GM12878 (cell line): ENCODE measurements around the gene METTL4. TPM values are rescaled to one million over a fixed set of nuclear protein-coding genes. Genes with fewer than 3 reads are reported as not detected.
A peak's percentile ranks its signal among the peaks of the same experiment; 100 is the strongest.

Experiments
- ATAC-seq: fragments of 200-7000 bp; cut with Tn5 transposase; 3 replicates; pipeline ENCODE4 v1.9.1; 2020; ENCODE audit warnings: mild to moderate bottlenecking, moderate library complexity
- BruUV-seq: library from RNA; stranded (reverse); fragments of 400-500 nt; replicated peaks from 2 replicates; lab custom pipeline; 2021; lab: Mats Ljungman, UMichigan
- CTCF ChIA-PET: fragments of 300-600 bp; sonication (Branson Sonifier 250); formaldehyde crosslinking; extraction: SDS; loops from one replicate; lab custom pipeline; 2021; ENCODE audit warnings: inconsistent platforms; lab: Yijun Ruan, JAX
- POLR2A ChIA-PET: fragments of 350-600 bp; formaldehyde crosslinking; extraction: SDS; loops from one replicate; lab custom pipeline; 2021; ENCODE audit warnings: inconsistent platforms; lab: Charles Lee
- RAD21 ChIA-PET: fragments of 300-600 bp; sonication (Branson Sonifier 250); formaldehyde crosslinking; loops from one replicate; lab custom pipeline; 2023; ENCODE audit warnings: antibody characterized with exemption; ENCODE audit not compliant: unreplicated experiment; lab: Charles Lee
- SMC1A ChIA-PET: fragments of 300-600 bp; sonication (Branson Sonifier 250); formaldehyde crosslinking; loops from one replicate; lab custom pipeline; 2023; ENCODE audit not compliant: unreplicated experiment, uncharacterized antibody; lab: Charles Lee
- DNase-seq: peaks from one replicate; pipeline ENCODE4 v3.0.0-alpha.2; 2011; ENCODE audit warnings: low read depth, low spot score
- FAIRE-seq: peaks from 3 replicates; lab custom pipeline; 2011; peaks lifted over from hg19 to GRCh38; lab: Jason Lieb, UNC
- H2AFZ ChIP-seq: 2 replicates; pipeline ENCODE4 v1.6.0; 2011; ENCODE audit warnings: low read depth, low read length, control low read depth; ENCODE audit not compliant: control insufficient read depth
- H3K27ac ChIP-seq: 2 replicates; pipeline ENCODE4 v1.5.1; 2011; ENCODE audit warnings: control low read depth; ENCODE audit not compliant: control insufficient read depth, insufficient read depth
- H3K27me3 ChIP-seq, 2 experiments: replicated peaks in 1 of 2; 2 replicates each; pipeline versions ENCODE4 v1.6.0 to v1.6.1; 2011; ENCODE audit warnings: low read length in 1 of 2; ENCODE audit not compliant: control insufficient read depth in 2 of 2, insufficient read depth in 2 of 2
- H3K36me3 ChIP-seq, 2 experiments: 2 replicates each; pipeline ENCODE4 v1.5.1; 2011; ENCODE audit warnings: low read length in 1 of 2; ENCODE audit not compliant: control insufficient read depth in 2 of 2, insufficient read depth in 2 of 2
- H3K4me1 ChIP-seq: 2 replicates; pipeline ENCODE4 v1.6.1; 2011; ENCODE audit warnings: mild to moderate bottlenecking, low read length, moderate library complexity, mixed read lengths; ENCODE audit not compliant: control insufficient read depth, insufficient read depth
- H3K4me2 ChIP-seq: 2 replicates; pipeline ENCODE4 v1.6.0; 2011; ENCODE audit warnings: control low read depth; ENCODE audit not compliant: control insufficient read depth, insufficient read depth
- H3K4me3 ChIP-seq: fragments of 200-600 bp; sonication (generic); 2 replicates; pipeline ENCODE4 v1.5.1; 2016
- H3K79me2 ChIP-seq: 2 replicates; pipeline ENCODE4 v1.6.0; 2011; ENCODE audit warnings: low read length; ENCODE audit not compliant: control insufficient read depth, insufficient read depth
- H3K9ac ChIP-seq: 2 replicates; pipeline ENCODE4 v1.8.0; 2011; ENCODE audit warnings: low read length, control low read depth, mixed read lengths; ENCODE audit not compliant: control insufficient read depth, insufficient read depth
- H3K9me3 ChIP-seq: replicated peaks from 3 replicates; pipeline ENCODE4 v1.5.1; 2011; ENCODE audit warnings: mild to moderate bottlenecking, low read length; ENCODE audit not compliant: control insufficient read depth, insufficient read depth
- H4K20me1 ChIP-seq: 2 replicates; pipeline ENCODE4 v1.6.0; 2011; ENCODE audit not compliant: control insufficient read depth, insufficient read depth
- JUND ChIP-seq: IDR thresholded peaks from 2 replicates; pipeline ENCODE4 v1.6.1; 2012; ENCODE audit warnings: low read depth, mild to moderate bottlenecking, low read length, improper control_type of control experiment, moderate library complexity
- NKRF ChIP-seq: fragments of 450-650 bp; conservative IDR thresholded peaks from 2 replicates; pipeline ENCODE4 v1.6.1; 2017; ENCODE audit warnings: mild to moderate bottlenecking, moderate library complexity
- RUNX3 ChIP-seq: IDR thresholded peaks from 2 replicates; pipeline ENCODE4 v1.6.1; 2012; ENCODE audit warnings: low read length, inconsistent platforms
- SP1 ChIP-seq: IDR thresholded peaks from one replicate; pipeline ENCODE4 v1.6.1; 2011; ENCODE audit warnings: low read depth, low read length
- WGBS: methylation state at CpG from one replicate; pipeline ENCODE4 v1.1.6; 2016; ENCODE audit warnings: low lambda C conversion rate; ENCODE audit not compliant: insufficient replicate concordance, insufficient coverage; ENCODE audit errors: missing lambda C conversion rate; 5-methylcytosine and 5-hydroxymethylcytosine counted together
- in situ Hi-C: fragments of 300-500 bp; cut with MboI; formaldehyde crosslinking; loops from 9 replicates; pipeline ENCODE4 v1.14.3; 2018; ENCODE audit warnings: mixed read lengths
- intact Hi-C: fragments of 100-400 bp; cut with micrococcal nuclease; formaldehyde crosslinking; loops from one replicate; pipeline ENCODE4 v1.14.2; 2022; ENCODE audit not compliant: unreplicated experiment
- polyA plus RNA-seq, 11 experiments: library from polyadenylated mRNA; depleted of rRNA in 4 of 11; unstranded in 6 of 11; stranded (reverse) in 5 of 11; fragments of >200 nt; fragmentation: Nextera tagmentation in 4 of 11; fragmentation: Illumina TruSeq in 1 of 11; extraction: Ambion mirVana in 4 of 11; extraction: Trizol in 1 of 11; gene quantifications; 1 replicate in 1 of 11; 2 replicates in 10 of 11; pipeline versions ENCODE4 v1.2.1 to v1.2.3, GENCODE V29; 2011 to 2016; ENCODE audit warnings: inconsistent platforms in 2 of 11, missing spikeins in 2 of 11, low read depth in 1 of 11
- total RNA-seq, 4 experiments: library from RNA; depleted of rRNA in 3 of 4; stranded (reverse); fragments of >200 nt in 3 of 4; fragmentation: Illumina TruSeq in 1 of 4; extraction: Trizol in 1 of 4; gene quantifications; 2 replicates each; pipeline versions ENCODE4 v1.2.1 to v1.2.3, GENCODE V29; 2013 to 2021
- TF ChIP-seq, protein P1 (sequence below): IDR thresholded peaks from 2 replicates; pipeline ENCODE4 v1.6.1; 2012; ENCODE audit warnings: mild to moderate bottlenecking, low read depth, low read length
- TF ChIP-seq, protein P2 (sequence below): fragments of 450-650 bp; formaldehyde crosslinking; IDR thresholded peaks from 2 replicates; pipeline ENCODE4 v1.4.0; 2022; ENCODE audit warnings: mild to moderate bottlenecking, moderate library complexity

METTL4 gene
- total and polyA plus RNA-seq, 10 of the 15 experiments (the other 5 are each of a cell fraction or from before 2014, with no cell fraction given): 4.9 to 15.2 (median 12.3) TPM

DNA sequence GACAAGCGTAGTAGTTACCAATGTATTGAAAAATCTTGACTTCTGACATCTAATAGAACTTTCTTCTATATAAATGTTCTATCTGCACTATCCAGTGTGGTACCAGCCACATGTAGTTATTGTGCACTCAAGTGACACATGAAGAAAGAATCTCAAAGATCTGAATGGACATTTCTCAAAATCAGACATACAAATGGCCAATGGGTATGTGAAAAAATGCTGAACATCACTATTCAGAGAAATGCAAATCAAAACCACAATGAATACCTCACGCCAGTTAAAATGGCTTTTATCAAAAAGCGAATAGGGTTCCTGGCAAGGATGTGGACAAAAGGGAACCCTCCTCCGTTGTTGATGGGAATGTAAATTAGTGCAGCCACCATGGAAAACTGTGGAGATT lies 46.7 kb upstream of the METTL4 start:
- ATAC-seq (no peak), FAIRE-seq (peak; percentile 23), DNase-seq (no peak)
- Histone ChIP-seq H3K36me3 (peaks cover 3 to 17% of the 10 kb centered on the region in 2 experiments; a peak in 3 of 4 replicates), H3K9ac (no peak overlapping the region), H3K4me1 (no peaks in the 10 kb centered on the region), H3K79me2 (no peaks in the 10 kb centered on the region), H3K27ac (no peak overlapping the region), H3K9me3 (no peaks in the 10 kb centered on the region), H3K4me2 (no peak overlapping the region), H3K27me3 (no peaks in the 10 kb centered on the region), H2AFZ (no peak overlapping the region), H4K20me1 (no peaks in the 10 kb centered on the region), H3K4me3 (no peak overlapping the region)
- ChIA-PET SMC1A (no interaction called here), CTCF (no interaction called here), RAD21 (no interaction called here), POLR2A (no interaction called here)
- TF ChIP-seq RUNX3 (0 out of 2 replicates have a peak, but pooled peaks have one; percentile 5), JUND (no peak)
- 84% methylated on average over 4 of the region's 4 CpGs for WGBS
- intact Hi-C loops: no loop called here
- in situ Hi-C loops: no loop called here
- no TSS peak for BruUV-seq

- ATAC-seq (no peak), FAIRE-seq (no peak), DNase-seq (no peak)
- 87% methylated on average over 4 of the region's 4 CpGs for WGBS
- H2AFZ ChIP-seq: no peak overlapping the region
- no peak overlapping the region for H3K27ac ChIP-seq
- ChIA-PET CTCF (no interaction called here), POLR2A (interaction anchor here (0.6 kb wide), 1 partner anchor 34 kb away, joined by 3 read pairs; no protein-coding TSS in a partner anchor), SMC1A (no interaction called here), RAD21 (no interaction called here)
- no peaks in the 10 kb centered on the region for H3K9me3 ChIP-seq
- H3K36me3 ChIP-seq: peaks cover 3 to 18% of the 10 kb centered on the region in 2 experiments; a peak in 3 of 4 replicates
- no peak overlapping the region for H3K9ac ChIP-seq
- H3K4me3 ChIP-seq: no peak overlapping the region
- intact Hi-C loops: no loop called here
- H3K79me2 ChIP-seq: no peaks in the 10 kb centered on the region
- no peaks in the 10 kb centered on the region for H3K27me3 ChIP-seq
- no peaks in the 10 kb centered on the region for H3K4me1 ChIP-seq
- no peak overlapping the region for H3K4me2 ChIP-seq
- in situ Hi-C loops: no loop called here
- no TSS peak for BruUV-seq
- H4K20me1 ChIP-seq: no peaks in the 10 kb centered on the region
- TF ChIP-seq, protein P1, sequence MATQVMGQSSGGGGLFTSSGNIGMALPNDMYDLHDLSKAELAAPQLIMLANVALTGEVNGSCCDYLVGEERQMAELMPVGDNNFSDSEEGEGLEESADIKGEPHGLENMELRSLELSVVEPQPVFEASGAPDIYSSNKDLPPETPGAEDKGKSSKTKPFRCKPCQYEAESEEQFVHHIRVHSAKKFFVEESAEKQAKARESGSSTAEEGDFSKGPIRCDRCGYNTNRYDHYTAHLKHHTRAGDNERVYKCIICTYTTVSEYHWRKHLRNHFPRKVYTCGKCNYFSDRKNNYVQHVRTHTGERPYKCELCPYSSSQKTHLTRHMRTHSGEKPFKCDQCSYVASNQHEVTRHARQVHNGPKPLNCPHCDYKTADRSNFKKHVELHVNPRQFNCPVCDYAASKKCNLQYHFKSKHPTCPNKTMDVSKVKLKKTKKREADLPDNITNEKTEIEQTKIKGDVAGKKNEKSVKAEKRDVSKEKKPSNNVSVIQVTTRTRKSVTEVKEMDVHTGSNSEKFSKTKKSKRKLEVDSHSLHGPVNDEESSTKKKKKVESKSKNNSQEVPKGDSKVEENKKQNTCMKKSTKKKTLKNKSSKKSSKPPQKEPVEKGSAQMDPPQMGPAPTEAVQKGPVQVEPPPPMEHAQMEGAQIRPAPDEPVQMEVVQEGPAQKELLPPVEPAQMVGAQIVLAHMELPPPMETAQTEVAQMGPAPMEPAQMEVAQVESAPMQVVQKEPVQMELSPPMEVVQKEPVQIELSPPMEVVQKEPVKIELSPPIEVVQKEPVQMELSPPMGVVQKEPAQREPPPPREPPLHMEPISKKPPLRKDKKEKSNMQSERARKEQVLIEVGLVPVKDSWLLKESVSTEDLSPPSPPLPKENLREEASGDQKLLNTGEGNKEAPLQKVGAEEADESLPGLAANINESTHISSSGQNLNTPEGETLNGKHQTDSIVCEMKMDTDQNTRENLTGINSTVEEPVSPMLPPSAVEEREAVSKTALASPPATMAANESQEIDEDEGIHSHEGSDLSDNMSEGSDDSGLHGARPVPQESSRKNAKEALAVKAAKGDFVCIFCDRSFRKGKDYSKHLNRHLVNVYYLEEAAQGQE: no peak
- TF ChIP-seq SP1 (no peak), NKRF (no peak)
- TF ChIP-seq, protein P2, sequence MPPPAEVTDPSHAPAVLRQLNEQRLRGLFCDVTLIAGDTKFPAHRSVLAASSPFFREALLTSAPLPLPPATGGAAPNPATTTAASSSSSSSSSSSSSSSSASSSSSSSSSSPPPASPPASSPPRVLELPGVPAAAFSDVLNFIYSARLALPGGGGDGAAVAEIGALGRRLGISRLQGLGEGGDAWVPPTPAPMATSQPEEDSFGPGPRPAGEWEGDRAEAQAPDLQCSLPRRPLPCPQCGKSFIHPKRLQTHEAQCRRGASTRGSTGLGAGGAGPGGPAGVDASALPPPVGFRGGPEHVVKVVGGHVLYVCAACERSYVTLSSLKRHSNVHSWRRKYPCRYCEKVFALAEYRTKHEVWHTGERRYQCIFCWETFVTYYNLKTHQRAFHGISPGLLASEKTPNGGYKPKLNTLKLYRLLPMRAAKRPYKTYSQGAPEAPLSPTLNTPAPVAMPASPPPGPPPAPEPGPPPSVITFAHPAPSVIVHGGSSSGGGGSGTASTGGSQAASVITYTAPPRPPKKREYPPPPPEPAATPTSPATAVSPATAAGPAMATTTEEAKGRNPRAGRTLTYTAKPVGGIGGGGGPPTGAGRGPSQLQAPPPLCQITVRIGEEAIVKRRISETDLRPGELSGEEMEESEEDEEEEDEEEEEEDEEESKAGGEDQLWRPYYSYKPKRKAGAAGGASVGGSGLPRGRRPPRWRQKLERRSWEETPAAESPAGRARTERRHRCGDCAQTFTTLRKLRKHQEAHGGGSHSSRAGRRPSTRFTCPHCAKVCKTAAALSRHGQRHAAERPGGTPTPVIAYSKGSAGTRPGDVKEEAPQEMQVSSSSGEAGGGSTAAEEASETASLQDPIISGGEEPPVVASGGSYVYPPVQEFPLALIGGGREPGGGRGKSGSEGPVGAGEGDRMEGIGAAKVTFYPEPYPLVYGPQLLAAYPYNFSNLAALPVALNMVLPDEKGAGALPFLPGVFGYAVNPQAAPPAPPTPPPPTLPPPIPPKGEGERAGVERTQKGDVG: no peak
These were observed 46.2 kb upstream of the METTL4 start for GRCh38 chr18:2617401-2617998.
